GM23338 (cell line): ENCODE results near the gene MED9. TPM values are rescaled to one million over a fixed set of nuclear protein-coding genes. Genes with fewer than 3 reads are reported as not detected.
"Not testable (repeated sequence)": the region's sequence is repeated elsewhere in the genome, so short reads cannot be mapped to it uniquely, and the experiment has no call there.

Experiments
- ATAC-seq: fragments of 200-7000 bp; cut with Tn5 transposase; 3 replicates; pipeline ENCODE4 v1.9.1; 2020
- DNase-seq: peaks from one replicate; pipeline ENCODE4 v3.0.0-alpha.2; 2015; ENCODE audit warnings: low spot score
- H2AFZ ChIP-seq: fragments of 200-600 bp; sonication (generic); 2 replicates; pipeline ENCODE4 v1.8.0; 2016; ENCODE audit warnings: antibody characterized with exemption, mild to moderate bottlenecking, moderate library complexity
- H3F3A ChIP-seq: fragments of 200-600 bp; sonication (generic); replicated peaks from 2 replicates; pipeline ENCODE4 v1.8.0; 2017; ENCODE audit warnings: antibody characterized with exemption, mixed run types, low read depth
- H3K27ac ChIP-seq: fragments of 200-600 bp; sonication (generic); 2 replicates; pipeline ENCODE4 v1.6.1; 2016; ENCODE audit warnings: low read depth
- H3K27me3 ChIP-seq: fragments of 200-600 bp; sonication (generic); 2 replicates; pipeline ENCODE4 v1.8.0; 2016; ENCODE audit warnings: mild to moderate bottlenecking, mixed run types, moderate library complexity; ENCODE audit not compliant: insufficient read depth
- H3K36me3 ChIP-seq: fragments of 200-600 bp; sonication (generic); 2 replicates; pipeline ENCODE4 v1.8.0; 2016; ENCODE audit warnings: mild to moderate bottlenecking; ENCODE audit not compliant: insufficient read depth
- H3K4me1 ChIP-seq: fragments of 200-600 bp; sonication (generic); 2 replicates; pipeline ENCODE4 v1.8.0; 2016; ENCODE audit warnings: mild to moderate bottlenecking, moderate library complexity; ENCODE audit not compliant: insufficient read depth
- H3K4me2 ChIP-seq: fragments of 200-600 bp; sonication (generic); 2 replicates; pipeline ENCODE4 v1.7.1; 2017; ENCODE audit warnings: mixed run types
- H3K4me3 ChIP-seq: fragments of 200-600 bp; sonication (generic); 2 replicates; pipeline ENCODE4 v1.6.1; 2016; ENCODE audit warnings: mixed run types
- H3K79me2 ChIP-seq: fragments of 200-600 bp; sonication (generic); replicated peaks from 2 replicates; pipeline ENCODE4 v1.8.0; 2017; ENCODE audit warnings: mild to moderate bottlenecking; ENCODE audit not compliant: insufficient read depth
- H3K9me2 ChIP-seq: fragments of 200-600 bp; sonication (generic); 2 replicates; pipeline ENCODE4 v1.8.0; 2017; ENCODE audit not compliant: insufficient read depth
- H4K20me1 ChIP-seq: fragments of 200-600 bp; sonication (generic); replicated peaks from 2 replicates; pipeline ENCODE4 v1.8.0; 2017; ENCODE audit warnings: mild to moderate bottlenecking; ENCODE audit not compliant: insufficient read depth
- H3K27ac Mint-ChIP-seq: 2 replicates; pipeline ENCODE4 v1.8.0; 2020; ENCODE audit warnings: inconsistent platforms, mild to moderate bottlenecking, moderate library complexity, mixed read lengths
- H3K27me3 Mint-ChIP-seq: 3 replicates; pipeline ENCODE4 v1.8.0; 2022; ENCODE audit warnings: low read depth, mild to moderate bottlenecking, moderate library complexity, mixed read lengths, inconsistent platforms; ENCODE audit not compliant: insufficient read depth, poor library complexity
- H3K36me3 Mint-ChIP-seq: 3 replicates; pipeline ENCODE4 v1.8.0; 2021; ENCODE audit warnings: low read depth, mild to moderate bottlenecking, inconsistent platforms, moderate library complexity, mixed read lengths
- H3K4me1 Mint-ChIP-seq: 3 replicates; pipeline ENCODE4 v1.8.0; 2020; ENCODE audit warnings: mild to moderate bottlenecking, inconsistent platforms, mixed read lengths
- H3K4me3 Mint-ChIP-seq: 3 replicates; pipeline ENCODE4 v1.8.0; 2021; ENCODE audit warnings: moderate library complexity, mild to moderate bottlenecking, inconsistent platforms, mixed read lengths
- H3K9me3 Mint-ChIP-seq: 3 replicates; pipeline ENCODE4 v1.8.0; 2020; ENCODE audit warnings: moderate library complexity, mild to moderate bottlenecking, inconsistent platforms, mixed read lengths
- CREB1 ChIP-seq: fragments of 250-450 bp; sonication (Bioruptor Pico); IDR thresholded peaks from 2 replicates; pipeline ENCODE4 v1.5.0; 2020; ENCODE audit warnings: low read depth, mild to moderate bottlenecking, moderate library complexity
- EZH2 ChIP-seq: fragments of 200-600 bp; sonication (generic); IDR thresholded peaks from one replicate; pipeline ENCODE4 v1.8.0; 2017; ENCODE audit warnings: antibody characterized with exemption, mild to moderate bottlenecking, low read depth; ENCODE audit not compliant: unreplicated experiment
- NANOG ChIP-seq: IDR thresholded peaks from 2 replicates; pipeline ENCODE4 v1.6.1; 2016; ENCODE audit warnings: antibody characterized with exemption, borderline replicate concordance
- POLR2AphosphoS5 ChIP-seq: IDR thresholded peaks from 2 replicates; pipeline ENCODE4 v1.6.1; 2016; ENCODE audit warnings: antibody characterized with exemption, low read depth
- ZNF114 ChIP-seq: fragments of 250-450 bp; sonication (Bioruptor Pico); IDR thresholded peaks from 2 replicates; pipeline ENCODE4 v1.5.0; 2020; ENCODE audit warnings: mild to moderate bottlenecking, moderate library complexity
- ZNF331 ChIP-seq: fragments of 250-450 bp; sonication (Bioruptor Pico); IDR thresholded peaks from 2 replicates; pipeline ENCODE4 v1.5.0; 2020; ENCODE audit warnings: low read depth, mild to moderate bottlenecking, moderate library complexity
- polyA plus RNA-seq: library from polyadenylated mRNA; unstranded; fragments of >200 nt; fragmentation: Nextera tagmentation; extraction: Ambion mirVana; gene quantifications from 2 replicates; pipeline ENCODE4 v1.2.1, GENCODE V29; 2016
- total RNA-seq: library from RNA; depleted of rRNA; stranded (reverse); fragments of >200 nt; shearing (Covaris generic); gene quantifications from 2 replicates; pipeline ENCODE4 v1.2.3, GENCODE V29; 2014
- TF ChIP-seq, protein P1 (sequence below): fragments of 250-450 bp; sonication (Bioruptor Pico); IDR thresholded peaks from 2 replicates; pipeline ENCODE4 v1.5.0; 2020; ENCODE audit warnings: mild to moderate bottlenecking, moderate library complexity
- TF ChIP-seq, protein P2 (sequence below): IDR thresholded peaks from one replicate; pipeline ENCODE4 v1.6.1; 2018; ENCODE audit warnings: antibody characterized with exemption; ENCODE audit not compliant: unreplicated experiment
- TF ChIP-seq, protein P3 (sequence below): IDR thresholded peaks from 2 replicates; pipeline ENCODE4 v1.6.1; 2016; ENCODE audit warnings: antibody characterized with exemption
- TF ChIP-seq, protein P4 (sequence below), 2 experiments: fragments of 200-600 bp in 1 of 2; sonication (generic) in 1 of 2; conservative IDR thresholded peaks; 2 replicates each; pipeline versions ENCODE4 v1.5.1 to v1.6.1; 2016 to 2017; ENCODE audit warnings: antibody characterized with exemption in 2 of 2, low read depth in 2 of 2, mild to moderate bottlenecking in 2 of 2, moderate library complexity in 1 of 2

MED9 gene
- total and polyA plus RNA-seq, 2 experiments from 2014 or later: 17.3 to 19.9 TPM

DNA sequence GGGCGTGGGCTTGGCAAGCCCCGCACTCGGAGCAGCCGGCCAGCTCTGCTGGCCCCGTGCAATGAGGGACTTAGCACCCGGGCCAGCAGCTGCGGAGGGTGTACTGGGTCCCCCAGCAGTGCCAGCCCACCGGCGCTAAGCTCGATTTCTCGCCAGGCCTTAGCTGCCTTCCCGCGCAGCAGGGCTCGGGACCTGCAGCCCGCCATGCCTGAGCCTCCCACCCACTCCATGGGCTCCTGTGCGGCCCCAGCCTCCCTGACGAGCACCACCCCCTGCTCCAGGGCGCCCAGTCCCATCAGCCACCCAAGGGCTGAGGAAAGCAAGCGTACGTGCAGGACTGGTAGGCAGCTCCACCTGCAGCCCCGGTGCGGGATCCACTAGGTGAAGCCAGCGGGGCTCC, 9.6 kb downstream of the MED9 start:
- not testable (repeated sequence) for H2AFZ ChIP-seq, H3K9me3 Mint-ChIP-seq, H3K27ac Mint-ChIP-seq, H3K4me1 ChIP-seq, H3K9me2 ChIP-seq, H3K4me3 ChIP-seq, H3K27ac ChIP-seq, ATAC-seq, H3K27me3 Mint-ChIP-seq, H3K4me3 Mint-ChIP-seq, H3K36me3 ChIP-seq, H3F3A ChIP-seq, H3K4me2 ChIP-seq, H3K4me1 Mint-ChIP-seq, DNase-seq, H3K27me3 ChIP-seq
- H3K36me3 Mint-ChIP-seq: peaks cover 44% of the 10 kb centered on the region
- peaks cover 40% of the 10 kb centered on the region for H3K79me2 ChIP-seq
- H4K20me1 ChIP-seq: peaks cover 25% of the 10 kb centered on the region; the same call in 1 of the 2 replicates

DNA sequence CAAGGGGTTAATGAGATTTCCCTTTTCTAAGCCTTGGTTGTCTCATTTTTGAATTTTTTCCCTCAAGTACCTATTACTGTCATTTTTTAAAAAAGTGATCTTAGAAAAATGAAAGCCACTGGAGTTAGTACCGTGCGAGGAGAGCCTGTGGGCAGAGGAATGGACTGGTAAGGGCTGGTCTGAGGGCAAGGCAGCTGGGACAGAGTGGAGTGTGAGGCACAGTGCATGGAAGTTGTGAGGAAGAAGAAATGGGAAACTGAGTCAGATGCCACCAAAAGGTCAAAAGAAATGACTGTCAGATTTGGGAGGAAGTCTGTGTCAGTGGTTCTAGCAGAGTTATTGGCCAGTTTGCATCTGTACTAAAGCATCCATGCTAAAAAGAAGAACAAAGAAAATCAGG, 11.2 kb downstream of the MED9 start:
- peaks cover 15% of the 10 kb centered on the region for H3K4me1 Mint-ChIP-seq
- H4K20me1 ChIP-seq: peaks cover 35% of the 10 kb centered on the region; the same call in 1 of the 2 replicates
- no peak overlapping the region for H3K4me3 ChIP-seq
- H3K36me3 Mint-ChIP-seq: peaks cover 57% of the 10 kb centered on the region
- H3K27ac ChIP-seq: no peak overlapping the region
- H3K4me1 ChIP-seq: peaks cover 8% of the 10 kb centered on the region
- H3K4me3 Mint-ChIP-seq: no peak overlapping the region
- no peaks in the 10 kb centered on the region for H3K27me3 Mint-ChIP-seq
- H3K9me2 ChIP-seq: no peaks in the 10 kb centered on the region
- DNase-seq: no peak
- no peak overlapping the region for H3K27ac Mint-ChIP-seq
- peaks cover 24% of the 10 kb centered on the region for H3K79me2 ChIP-seq
- H3K36me3 ChIP-seq: peaks cover 7% of the 10 kb centered on the region
- H2AFZ ChIP-seq: no peak overlapping the region
- H3F3A ChIP-seq: no peaks in the 10 kb centered on the region
- H3K9me3 Mint-ChIP-seq: no peaks in the 10 kb centered on the region
- H3K27me3 ChIP-seq: no peaks in the 10 kb centered on the region
- no peak overlapping the region for H3K4me2 ChIP-seq
- no peak for ATAC-seq
- no peak for TF ChIP-seq EZH2
- TF ChIP-seq, protein P1, sequence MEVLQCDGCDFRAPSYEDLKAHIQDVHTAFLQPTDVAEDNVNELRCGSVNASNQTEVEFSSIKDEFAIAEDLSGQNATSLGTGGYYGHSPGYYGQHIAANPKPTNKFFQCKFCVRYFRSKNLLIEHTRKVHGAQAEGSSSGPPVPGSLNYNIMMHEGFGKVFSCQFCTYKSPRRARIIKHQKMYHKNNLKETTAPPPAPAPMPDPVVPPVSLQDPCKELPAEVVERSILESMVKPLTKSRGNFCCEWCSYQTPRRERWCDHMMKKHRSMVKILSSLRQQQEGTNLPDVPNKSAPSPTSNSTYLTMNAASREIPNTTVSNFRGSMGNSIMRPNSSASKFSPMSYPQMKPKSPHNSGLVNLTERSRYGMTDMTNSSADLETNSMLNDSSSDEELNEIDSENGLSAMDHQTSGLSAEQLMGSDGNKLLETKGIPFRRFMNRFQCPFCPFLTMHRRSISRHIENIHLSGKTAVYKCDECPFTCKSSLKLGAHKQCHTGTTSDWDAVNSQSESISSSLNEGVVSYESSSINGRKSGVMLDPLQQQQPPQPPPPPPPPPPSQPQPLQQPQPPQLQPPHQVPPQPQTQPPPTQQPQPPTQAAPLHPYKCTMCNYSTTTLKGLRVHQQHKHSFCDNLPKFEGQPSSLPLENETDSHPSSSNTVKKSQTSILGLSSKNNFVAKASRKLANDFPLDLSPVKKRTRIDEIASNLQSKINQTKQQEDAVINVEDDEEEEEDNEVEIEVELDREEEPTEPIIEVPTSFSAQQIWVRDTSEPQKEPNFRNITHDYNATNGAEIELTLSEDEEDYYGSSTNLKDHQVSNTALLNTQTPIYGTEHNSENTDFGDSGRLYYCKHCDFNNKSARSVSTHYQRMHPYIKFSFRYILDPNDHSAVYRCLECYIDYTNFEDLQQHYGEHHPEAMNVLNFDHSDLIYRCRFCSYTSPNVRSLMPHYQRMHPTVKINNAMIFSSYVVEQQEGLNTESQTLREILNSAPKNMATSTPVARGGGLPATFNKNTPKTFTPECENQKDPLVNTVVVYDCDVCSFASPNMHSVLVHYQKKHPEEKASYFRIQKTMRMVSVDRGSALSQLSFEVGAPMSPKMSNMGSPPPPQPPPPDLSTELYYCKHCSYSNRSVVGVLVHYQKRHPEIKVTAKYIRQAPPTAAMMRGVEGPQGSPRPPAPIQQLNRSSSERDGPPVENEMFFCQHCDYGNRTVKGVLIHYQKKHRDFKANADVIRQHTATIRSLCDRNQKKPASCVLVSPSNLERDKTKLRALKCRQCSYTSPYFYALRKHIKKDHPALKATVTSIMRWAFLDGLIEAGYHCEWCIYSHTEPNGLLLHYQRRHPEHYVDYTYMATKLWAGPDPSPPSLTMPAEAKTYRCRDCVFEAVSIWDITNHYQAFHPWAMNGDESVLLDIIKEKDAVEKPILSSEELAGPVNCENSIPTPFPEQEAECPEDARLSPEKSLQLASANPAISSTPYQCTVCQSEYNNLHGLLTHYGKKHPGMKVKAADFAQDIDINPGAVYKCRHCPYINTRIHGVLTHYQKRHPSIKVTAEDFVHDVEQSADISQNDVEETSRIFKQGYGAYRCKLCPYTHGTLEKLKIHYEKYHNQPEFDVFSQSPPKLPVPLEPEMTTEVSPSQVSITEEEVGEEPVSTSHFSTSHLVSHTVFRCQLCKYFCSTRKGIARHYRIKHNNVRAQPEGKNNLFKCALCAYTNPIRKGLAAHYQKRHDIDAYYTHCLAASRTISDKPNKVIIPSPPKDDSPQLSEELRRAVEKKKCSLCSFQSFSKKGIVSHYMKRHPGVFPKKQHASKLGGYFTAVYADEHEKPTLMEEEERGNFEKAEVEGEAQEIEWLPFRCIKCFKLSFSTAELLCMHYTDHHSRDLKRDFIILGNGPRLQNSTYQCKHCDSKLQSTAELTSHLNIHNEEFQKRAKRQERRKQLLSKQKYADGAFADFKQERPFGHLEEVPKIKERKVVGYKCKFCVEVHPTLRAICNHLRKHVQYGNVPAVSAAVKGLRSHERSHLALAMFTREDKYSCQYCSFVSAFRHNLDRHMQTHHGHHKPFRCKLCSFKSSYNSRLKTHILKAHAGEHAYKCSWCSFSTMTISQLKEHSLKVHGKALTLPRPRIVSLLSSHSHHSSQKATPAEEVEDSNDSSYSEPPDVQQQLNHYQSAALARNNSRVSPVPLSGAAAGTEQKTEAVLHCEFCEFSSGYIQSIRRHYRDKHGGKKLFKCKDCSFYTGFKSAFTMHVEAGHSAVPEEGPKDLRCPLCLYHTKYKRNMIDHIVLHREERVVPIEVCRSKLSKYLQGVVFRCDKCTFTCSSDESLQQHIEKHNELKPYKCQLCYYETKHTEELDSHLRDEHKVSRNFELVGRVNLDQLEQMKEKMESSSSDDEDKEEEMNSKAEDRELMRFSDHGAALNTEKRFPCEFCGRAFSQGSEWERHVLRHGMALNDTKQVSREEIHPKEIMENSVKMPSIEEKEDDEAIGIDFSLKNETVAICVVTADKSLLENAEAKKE: no peak
- TF ChIP-seq POLR2AphosphoS5: no peak
- TF ChIP-seq NANOG: no peak
- no peak for TF ChIP-seq ZNF114 (CRISPR knock-in tag)
- TF ChIP-seq CREB1 (CRISPR knock-in tag): no peak
- TF ChIP-seq ZNF331: no peak
- TF ChIP-seq, protein P2, sequence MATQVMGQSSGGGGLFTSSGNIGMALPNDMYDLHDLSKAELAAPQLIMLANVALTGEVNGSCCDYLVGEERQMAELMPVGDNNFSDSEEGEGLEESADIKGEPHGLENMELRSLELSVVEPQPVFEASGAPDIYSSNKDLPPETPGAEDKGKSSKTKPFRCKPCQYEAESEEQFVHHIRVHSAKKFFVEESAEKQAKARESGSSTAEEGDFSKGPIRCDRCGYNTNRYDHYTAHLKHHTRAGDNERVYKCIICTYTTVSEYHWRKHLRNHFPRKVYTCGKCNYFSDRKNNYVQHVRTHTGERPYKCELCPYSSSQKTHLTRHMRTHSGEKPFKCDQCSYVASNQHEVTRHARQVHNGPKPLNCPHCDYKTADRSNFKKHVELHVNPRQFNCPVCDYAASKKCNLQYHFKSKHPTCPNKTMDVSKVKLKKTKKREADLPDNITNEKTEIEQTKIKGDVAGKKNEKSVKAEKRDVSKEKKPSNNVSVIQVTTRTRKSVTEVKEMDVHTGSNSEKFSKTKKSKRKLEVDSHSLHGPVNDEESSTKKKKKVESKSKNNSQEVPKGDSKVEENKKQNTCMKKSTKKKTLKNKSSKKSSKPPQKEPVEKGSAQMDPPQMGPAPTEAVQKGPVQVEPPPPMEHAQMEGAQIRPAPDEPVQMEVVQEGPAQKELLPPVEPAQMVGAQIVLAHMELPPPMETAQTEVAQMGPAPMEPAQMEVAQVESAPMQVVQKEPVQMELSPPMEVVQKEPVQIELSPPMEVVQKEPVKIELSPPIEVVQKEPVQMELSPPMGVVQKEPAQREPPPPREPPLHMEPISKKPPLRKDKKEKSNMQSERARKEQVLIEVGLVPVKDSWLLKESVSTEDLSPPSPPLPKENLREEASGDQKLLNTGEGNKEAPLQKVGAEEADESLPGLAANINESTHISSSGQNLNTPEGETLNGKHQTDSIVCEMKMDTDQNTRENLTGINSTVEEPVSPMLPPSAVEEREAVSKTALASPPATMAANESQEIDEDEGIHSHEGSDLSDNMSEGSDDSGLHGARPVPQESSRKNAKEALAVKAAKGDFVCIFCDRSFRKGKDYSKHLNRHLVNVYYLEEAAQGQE: no peak
- TF ChIP-seq, protein P3, sequence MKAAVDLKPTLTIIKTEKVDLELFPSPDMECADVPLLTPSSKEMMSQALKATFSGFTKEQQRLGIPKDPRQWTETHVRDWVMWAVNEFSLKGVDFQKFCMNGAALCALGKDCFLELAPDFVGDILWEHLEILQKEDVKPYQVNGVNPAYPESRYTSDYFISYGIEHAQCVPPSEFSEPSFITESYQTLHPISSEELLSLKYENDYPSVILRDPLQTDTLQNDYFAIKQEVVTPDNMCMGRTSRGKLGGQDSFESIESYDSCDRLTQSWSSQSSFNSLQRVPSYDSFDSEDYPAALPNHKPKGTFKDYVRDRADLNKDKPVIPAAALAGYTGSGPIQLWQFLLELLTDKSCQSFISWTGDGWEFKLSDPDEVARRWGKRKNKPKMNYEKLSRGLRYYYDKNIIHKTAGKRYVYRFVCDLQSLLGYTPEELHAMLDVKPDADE: no peak
- TF ChIP-seq, protein P4, sequence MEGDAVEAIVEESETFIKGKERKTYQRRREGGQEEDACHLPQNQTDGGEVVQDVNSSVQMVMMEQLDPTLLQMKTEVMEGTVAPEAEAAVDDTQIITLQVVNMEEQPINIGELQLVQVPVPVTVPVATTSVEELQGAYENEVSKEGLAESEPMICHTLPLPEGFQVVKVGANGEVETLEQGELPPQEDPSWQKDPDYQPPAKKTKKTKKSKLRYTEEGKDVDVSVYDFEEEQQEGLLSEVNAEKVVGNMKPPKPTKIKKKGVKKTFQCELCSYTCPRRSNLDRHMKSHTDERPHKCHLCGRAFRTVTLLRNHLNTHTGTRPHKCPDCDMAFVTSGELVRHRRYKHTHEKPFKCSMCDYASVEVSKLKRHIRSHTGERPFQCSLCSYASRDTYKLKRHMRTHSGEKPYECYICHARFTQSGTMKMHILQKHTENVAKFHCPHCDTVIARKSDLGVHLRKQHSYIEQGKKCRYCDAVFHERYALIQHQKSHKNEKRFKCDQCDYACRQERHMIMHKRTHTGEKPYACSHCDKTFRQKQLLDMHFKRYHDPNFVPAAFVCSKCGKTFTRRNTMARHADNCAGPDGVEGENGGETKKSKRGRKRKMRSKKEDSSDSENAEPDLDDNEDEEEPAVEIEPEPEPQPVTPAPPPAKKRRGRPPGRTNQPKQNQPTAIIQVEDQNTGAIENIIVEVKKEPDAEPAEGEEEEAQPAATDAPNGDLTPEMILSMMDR (conservative IDR thresholded peaks at IDR 0.05; ENCODE audit: low read depth in 2 of 2): no peak
